ENCODE measurements around the gene KIF2C. TPM values are rescaled to one million over a fixed set of nuclear protein-coding genes. Genes with fewer than 3 reads are reported as not detected.

KIF2C gene
- total RNA-seq, 1 experiment from 2014 or later: 69.4 TPM

DNA sequence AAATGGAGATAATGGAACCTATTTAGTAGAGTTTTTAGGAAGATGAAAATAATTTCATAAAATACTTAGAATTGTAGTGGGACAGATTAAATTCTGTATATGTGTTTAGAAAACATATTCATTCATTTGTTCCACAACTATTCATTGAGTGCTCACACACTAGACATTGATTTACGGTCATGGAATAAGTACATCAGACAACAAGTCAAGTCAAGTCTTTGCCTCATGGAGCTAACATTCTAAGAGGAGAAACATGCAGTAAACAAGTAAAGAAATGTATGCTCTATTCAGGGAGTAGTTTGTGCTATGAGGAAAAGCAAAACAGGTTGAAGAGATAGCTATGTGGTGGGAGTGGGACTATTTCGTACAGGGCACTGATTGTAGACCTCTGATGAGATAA, 77.7 kb downstream of the KIF2C start:
- Histone ChIP-seq H3K9me3 (ENCODE audit: control insufficient read depth, insufficient read depth, low read depth, low read length) (no peaks in the 10 kb centered on the region), H3K27ac (ENCODE audit: low read length) (no peak overlapping the region), H3K4me3 (ENCODE audit: low read depth in 2 of 2, low read length in 2 of 2) (no peak overlapping the region), H3K4me1 (ENCODE audit: control insufficient read depth, insufficient read depth, low read length) (peaks cover 14% of the 10 kb centered on the region; the same call in 1 of the 2 replicates), H3K27me3 (ENCODE audit: control insufficient read depth, insufficient read depth, low read length) (no peaks in the 10 kb centered on the region), H3K36me3 (ENCODE audit: control insufficient read depth, insufficient read depth, low read length) (no peaks in the 10 kb centered on the region)
- ChIA-PET POLR2A (interaction anchor here (0.6 to 1.4 kb wide), 3 partner anchors 12 to 96 kb away, joined by 3 to 5 read pairs (median 3); no protein-coding TSS in a partner anchor), CTCF (no interaction called here)
- ATAC-seq: no peak
- no peak for DNase-seq (ENCODE audit: low read depth, low spot score)
- no TSS peak for BruUV-seq (replicated peaks)
- in situ Hi-C loops (cut with HindIII; ENCODE audit: low pct_unique_long_range_greater_than_20kb, low sequenced_read_pairs): no loop called here
- TF ChIP-seq TCF7L2 (IDR thresholded peaks at IDR 0.05; ENCODE audit: low read depth, low read length) (no peak), POLR2AphosphoS5 (IDR thresholded peaks at IDR 0.05; ENCODE audit: low read depth, low read length) (no peak), CTCF (IDR thresholded peaks at IDR 0.05) (no peak), REST (IDR thresholded peaks at IDR 0.05; ENCODE audit: insufficient read depth in 1 of 2, low read depth in 2 of 2, low read length in 1 of 2) (no peak), SIN3A (IDR thresholded peaks at IDR 0.05; ENCODE audit: borderline replicate concordance, insufficient read depth, low read depth, low read length) (no peak)
- intact Hi-C loops (cut with micrococcal nuclease; ENCODE audit: unreplicated experiment): loop anchor here (10.0 kb wide), 1 partner anchor 83 kb away; the partner anchor contains the start of genes KIF2C and RNU5D-1

Other genes with a start within 250 kb of the KIF2C start
- 22.9 TPM for gene TMEM53, start 65.4 kb upstream of the KIF2C start, total RNA-seq (2021; ENCODE audit: unreplicated experiment)
- gene ARMH1, start 65.1 kb upstream of the KIF2C start, total RNA-seq (2021; ENCODE audit: unreplicated experiment): 2.8 TPM
- not detected for gene RNU5D-1, start 8.7 kb upstream of the KIF2C start, total RNA-seq (2021; ENCODE audit: unreplicated experiment)
- gene RPS8, start 35.7 kb downstream of the KIF2C start, total RNA-seq (2021; ENCODE audit: unreplicated experiment): 1,087 TPM
- gene BEST4, start 48.3 kb downstream of the KIF2C start, total RNA-seq (2021; ENCODE audit: unreplicated experiment): 0.15 TPM
- gene PLK3, start 60.5 kb downstream of the KIF2C start, total RNA-seq (2021; ENCODE audit: unreplicated experiment): 13.7 TPM
- gene DYNLT4, start 67.5 kb downstream of the KIF2C start, total RNA-seq (2021; ENCODE audit: unreplicated experiment): not detected
- gene BTBD19, start 68.7 kb downstream of the KIF2C start, total RNA-seq (2021; ENCODE audit: unreplicated experiment): 2.6 TPM
- gene PTCH2, start 103.4 kb downstream of the KIF2C start, total RNA-seq (2021; ENCODE audit: unreplicated experiment): 0.74 TPM
- gene EIF2B3, start 246.8 kb downstream of the KIF2C start, total RNA-seq (2021; ENCODE audit: unreplicated experiment): 32.2 TPM

Measured in Panc1 (cell line).